SU-DHL-6 (cell line): ENCODE measurements around the gene TULP3.

Experiments
- H2AFZ ChIP-seq: fragments of 200-600 bp; sonication (generic); 2 replicates; pipeline ENCODE4 v1.6.1; 2014; ENCODE audit warnings: low read depth, mild to moderate bottlenecking, moderate library complexity, mixed read lengths, antibody characterized with exemption, low read length; ENCODE audit not compliant: severe bottlenecking
- H3F3A ChIP-seq: fragments of 200-600 bp; shearing (Covaris generic); 2 replicates; pipeline ENCODE4 v1.6.0; 2016; ENCODE audit warnings: antibody characterized with exemption, mild to moderate bottlenecking; ENCODE audit not compliant: insufficient read depth
- H3K27ac ChIP-seq: fragments of 200-600 bp; sonication (generic); 2 replicates; pipeline ENCODE4 v1.5.1; 2016; ENCODE audit warnings: low read depth, mild to moderate bottlenecking, low read length, moderate library complexity, mixed read lengths
- H3K27me3 ChIP-seq: fragments of 200-600 bp; sonication (generic), shearing (Covaris generic); 2 replicates; pipeline ENCODE4 v1.6.0; 2014; ENCODE audit warnings: mild to moderate bottlenecking, low read length
- H3K36me3 ChIP-seq: fragments of 200-600 bp; sonication (generic); 2 replicates; pipeline ENCODE4 v1.6.1; 2014; ENCODE audit warnings: mild to moderate bottlenecking, low read length, mixed read lengths
- H3K4me2 ChIP-seq: fragments of 300-600, 200-600 bp; shearing (Covaris generic), sonication (generic); 2 replicates; pipeline ENCODE4 v1.6.0; 2014; ENCODE audit warnings: low read length, low read depth, mild to moderate bottlenecking; ENCODE audit not compliant: poor library complexity, severe bottlenecking
- H3K4me3 ChIP-seq: fragments of 200-600 bp; sonication (generic); 2 replicates; pipeline ENCODE4 v1.5.1; 2014; ENCODE audit warnings: antibody characterized with exemption, low read length, mild to moderate bottlenecking, mixed read lengths; ENCODE audit not compliant: insufficient read depth, poor library complexity, severe bottlenecking
- H3K79me2 ChIP-seq: fragments of 200-600 bp; sonication (generic); 2 replicates; pipeline ENCODE4 v1.6.1; 2014; ENCODE audit warnings: mild to moderate bottlenecking, low read length, moderate library complexity; ENCODE audit not compliant: insufficient read depth
- H3K9ac ChIP-seq: fragments of 200-600 bp; sonication (generic); 2 replicates; pipeline ENCODE4 v1.7.0; 2014; ENCODE audit warnings: mild to moderate bottlenecking, low read length
- H3K9me2 ChIP-seq: fragments of 200-600 bp; sonication (generic); replicated peaks from 2 replicates; pipeline ENCODE4 v1.6.1; 2014; ENCODE audit warnings: low read length; ENCODE audit not compliant: insufficient read depth
- H3K9me3 ChIP-seq: fragments of 200-600 bp; sonication (generic); 2 replicates; pipeline ENCODE4 v1.6.1; 2014; ENCODE audit warnings: low read length, mixed read lengths; ENCODE audit not compliant: insufficient read depth
- H4K20me1 ChIP-seq: fragments of 200-600 bp; sonication (generic); 2 replicates; pipeline ENCODE4 v1.6.1; 2014; ENCODE audit warnings: low read depth, mild to moderate bottlenecking, antibody characterized with exemption, low read length, moderate library complexity, mixed read lengths
- EZH2phosphoT487 ChIP-seq: fragments of 200-600 bp; sonication (generic), shearing (Covaris generic); conservative IDR thresholded peaks from 2 replicates; pipeline ENCODE4 v1.6.1; 2018; ENCODE audit warnings: mild to moderate bottlenecking, antibody characterized with exemption, low read length, moderate library complexity, mixed read lengths
- TF ChIP-seq, protein P1 (sequence below): fragments of 200-600 bp; sonication (generic); IDR thresholded peaks from one replicate; pipeline ENCODE4 v1.5.1; 2017; ENCODE audit warnings: antibody characterized with exemption, mild to moderate bottlenecking, low read length, moderate library complexity; ENCODE audit not compliant: insufficient read depth, poor library complexity, severe bottlenecking

TULP3 gene

DNA sequence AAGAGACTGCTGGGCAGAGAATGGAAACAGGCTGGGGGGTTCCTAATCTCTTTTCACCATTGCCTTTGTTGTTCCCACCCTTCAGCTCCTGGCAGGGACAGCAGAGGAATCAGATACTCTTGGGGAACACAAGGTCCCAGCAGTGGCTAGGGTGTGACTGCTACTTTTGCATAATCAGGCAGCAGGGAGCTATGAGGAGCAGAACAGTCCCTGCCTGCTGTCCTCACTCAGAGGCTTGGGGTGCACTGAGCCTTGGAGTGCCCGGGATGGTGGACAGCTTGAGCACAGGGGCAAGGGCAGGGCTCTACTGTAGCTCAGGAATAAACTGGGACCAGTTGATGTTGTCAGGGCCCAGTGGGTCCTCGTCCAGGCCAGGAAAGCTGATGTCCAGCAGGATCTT is 32.4 kb upstream of the TULP3 start:
- no peaks in the 10 kb centered on the region for H4K20me1 ChIP-seq
- H3K27me3 ChIP-seq = no peaks in the 10 kb centered on the region
- no peaks in the 10 kb centered on the region for H3K79me2 ChIP-seq
- H3F3A ChIP-seq = peaks cover 9% of the 10 kb centered on the region; the same call in 1 of the 2 replicates
- no peaks in the 10 kb centered on the region for H3K9me2 ChIP-seq
- peaks cover 6% of the 10 kb centered on the region; the same call in 1 of the 2 replicates for H3K36me3 ChIP-seq
- no peaks in the 10 kb centered on the region for H3K9me3 ChIP-seq
- H3K4me3 ChIP-seq = no peak overlapping the region
- TF ChIP-seq EZH2phosphoT487 = no peak
- TF ChIP-seq, protein P1, sequence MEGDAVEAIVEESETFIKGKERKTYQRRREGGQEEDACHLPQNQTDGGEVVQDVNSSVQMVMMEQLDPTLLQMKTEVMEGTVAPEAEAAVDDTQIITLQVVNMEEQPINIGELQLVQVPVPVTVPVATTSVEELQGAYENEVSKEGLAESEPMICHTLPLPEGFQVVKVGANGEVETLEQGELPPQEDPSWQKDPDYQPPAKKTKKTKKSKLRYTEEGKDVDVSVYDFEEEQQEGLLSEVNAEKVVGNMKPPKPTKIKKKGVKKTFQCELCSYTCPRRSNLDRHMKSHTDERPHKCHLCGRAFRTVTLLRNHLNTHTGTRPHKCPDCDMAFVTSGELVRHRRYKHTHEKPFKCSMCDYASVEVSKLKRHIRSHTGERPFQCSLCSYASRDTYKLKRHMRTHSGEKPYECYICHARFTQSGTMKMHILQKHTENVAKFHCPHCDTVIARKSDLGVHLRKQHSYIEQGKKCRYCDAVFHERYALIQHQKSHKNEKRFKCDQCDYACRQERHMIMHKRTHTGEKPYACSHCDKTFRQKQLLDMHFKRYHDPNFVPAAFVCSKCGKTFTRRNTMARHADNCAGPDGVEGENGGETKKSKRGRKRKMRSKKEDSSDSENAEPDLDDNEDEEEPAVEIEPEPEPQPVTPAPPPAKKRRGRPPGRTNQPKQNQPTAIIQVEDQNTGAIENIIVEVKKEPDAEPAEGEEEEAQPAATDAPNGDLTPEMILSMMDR = no peak
- H2AFZ ChIP-seq = no peak overlapping the region
- H3K9ac ChIP-seq = no peak overlapping the region
- H3K4me2 ChIP-seq = no peak overlapping the region
- no peak overlapping the region for H3K27ac ChIP-seq

DNA sequence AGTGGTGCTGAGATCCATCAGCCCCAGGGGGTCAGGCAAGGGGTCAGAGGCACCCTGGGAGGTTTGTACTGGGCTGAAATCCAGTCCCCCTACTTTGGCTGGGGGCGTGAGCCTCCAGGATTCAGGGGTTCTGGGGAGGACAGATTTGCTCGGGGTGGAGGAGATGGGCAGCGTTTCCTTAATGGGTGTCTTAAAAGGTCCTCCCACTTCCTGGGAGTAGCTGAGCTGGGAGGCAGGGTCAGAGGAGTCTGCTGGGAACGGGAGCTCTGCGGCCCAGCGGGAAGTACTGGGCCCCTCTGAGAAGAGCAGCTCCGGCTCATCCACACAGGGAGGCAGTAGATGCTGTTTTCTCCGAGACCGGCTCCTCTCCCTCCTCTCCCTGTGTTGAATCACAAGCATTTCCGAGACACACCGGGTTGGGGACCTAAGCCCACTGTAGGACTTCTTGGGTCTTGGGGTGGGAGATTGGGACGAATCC is 31.7 kb upstream of the TULP3 start:
- Histone ChIP-seq H3K4me3 (no peak overlapping the region), H3K27ac (no peak overlapping the region), H3K79me2 (no peaks in the 10 kb centered on the region), H3K9ac (no peak overlapping the region), H3K9me3 (no peaks in the 10 kb centered on the region), H3K9me2 (no peaks in the 10 kb centered on the region), H3K36me3 (peaks cover 8% of the 10 kb centered on the region; the same call in 1 of the 2 replicates), H3F3A (peaks cover 9% of the 10 kb centered on the region; the same call in 1 of the 2 replicates), H2AFZ (no peak overlapping the region), H4K20me1 (no peaks in the 10 kb centered on the region), H3K27me3 (no peaks in the 10 kb centered on the region), H3K4me2 (no peak overlapping the region)
- TF ChIP-seq, protein P1 = no peak
- no peak for TF ChIP-seq EZH2phosphoT487

DNA sequence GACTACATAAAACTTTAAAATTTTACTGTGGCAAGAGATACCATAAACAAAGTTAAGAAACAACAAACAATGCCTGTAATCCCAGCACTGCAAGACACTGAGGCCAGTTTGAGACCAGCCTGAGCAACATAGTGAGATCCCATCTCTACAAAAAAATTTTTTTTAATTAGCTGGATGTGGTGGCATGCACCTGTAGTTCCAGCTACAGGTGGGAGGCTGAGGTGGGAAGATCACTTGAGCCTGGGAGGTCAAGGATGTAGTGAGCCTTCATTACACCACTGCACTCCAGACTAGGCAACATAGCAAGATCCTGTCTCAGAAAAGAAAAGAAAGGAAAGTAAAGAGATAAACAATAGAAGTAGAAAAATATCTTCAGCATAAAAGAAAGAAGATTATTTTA is 30.5 kb upstream of the TULP3 start:
- Histone ChIP-seq H2AFZ (no peak overlapping the region), H3K4me2 (no peak overlapping the region), H3F3A (peaks cover 9% of the 10 kb centered on the region; the same call in 1 of the 2 replicates), H3K27me3 (no peaks in the 10 kb centered on the region), H3K27ac (no peak overlapping the region), H3K4me3 (no peak overlapping the region), H3K36me3 (peaks cover 14% of the 10 kb centered on the region; the same call in 1 of the 2 replicates), H3K9me2 (no peaks in the 10 kb centered on the region), H3K79me2 (no peaks in the 10 kb centered on the region), H3K9me3 (no peaks in the 10 kb centered on the region), H4K20me1 (no peaks in the 10 kb centered on the region), H3K9ac (no peak overlapping the region)
- TF ChIP-seq, protein P1 = no peak
- no peak for TF ChIP-seq EZH2phosphoT487
